ENCODE measurements around the gene XKR3.

- TF ChIP-seq CTCF (conservative IDR thresholded peaks at IDR 0.05; ENCODE audit: low read depth, low read length) (no peak), EZH2 (IDR thresholded peaks at IDR 0.05; ENCODE audit: borderline replicate concordance, low read depth, low read length, poor library complexity, severe bottlenecking) (no peak)
Measured at GRCh38 chr22:16828876-16829275, 3.7 kb upstream of the XKR3 start.
